Suppressor macrophage treated with lipopolysaccharide for 1 hour (primary cell): ENCODE results near the gene GKN1.

ENCODE experiments used
- DNase-seq, 3 donors: peaks; one replicate each; pipeline ENCODE4 v3.0.0-alpha.2; 2020 to 2022

Gene GKN1

DNA sequence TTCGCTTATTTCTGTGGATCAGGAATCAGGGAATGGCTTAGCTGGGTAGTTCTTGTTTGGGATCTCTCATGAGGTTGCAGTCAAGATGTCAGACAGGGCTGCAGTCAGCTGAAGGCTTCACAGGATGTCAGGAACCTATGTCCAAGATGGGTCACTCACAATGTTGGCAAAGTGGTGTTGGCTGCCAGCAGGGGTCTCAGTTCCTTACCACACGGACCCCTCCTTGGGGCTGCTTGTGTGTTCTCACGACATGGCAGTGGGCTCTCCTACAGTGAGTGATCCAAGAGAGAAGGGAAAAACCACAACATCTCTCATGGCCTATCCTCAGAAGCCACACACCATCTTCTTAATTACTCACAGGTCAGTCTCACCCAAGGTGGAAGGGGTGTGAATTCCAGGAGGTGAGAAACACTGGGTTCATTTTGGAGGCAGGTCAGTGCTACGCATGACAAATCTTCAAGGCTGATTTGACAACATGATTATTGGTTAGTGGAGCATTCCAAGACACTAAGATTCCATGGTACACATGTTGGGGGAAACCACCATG, 37.2 kb downstream of the GKN1 start:
- no peak for DNase-seq

DNA sequence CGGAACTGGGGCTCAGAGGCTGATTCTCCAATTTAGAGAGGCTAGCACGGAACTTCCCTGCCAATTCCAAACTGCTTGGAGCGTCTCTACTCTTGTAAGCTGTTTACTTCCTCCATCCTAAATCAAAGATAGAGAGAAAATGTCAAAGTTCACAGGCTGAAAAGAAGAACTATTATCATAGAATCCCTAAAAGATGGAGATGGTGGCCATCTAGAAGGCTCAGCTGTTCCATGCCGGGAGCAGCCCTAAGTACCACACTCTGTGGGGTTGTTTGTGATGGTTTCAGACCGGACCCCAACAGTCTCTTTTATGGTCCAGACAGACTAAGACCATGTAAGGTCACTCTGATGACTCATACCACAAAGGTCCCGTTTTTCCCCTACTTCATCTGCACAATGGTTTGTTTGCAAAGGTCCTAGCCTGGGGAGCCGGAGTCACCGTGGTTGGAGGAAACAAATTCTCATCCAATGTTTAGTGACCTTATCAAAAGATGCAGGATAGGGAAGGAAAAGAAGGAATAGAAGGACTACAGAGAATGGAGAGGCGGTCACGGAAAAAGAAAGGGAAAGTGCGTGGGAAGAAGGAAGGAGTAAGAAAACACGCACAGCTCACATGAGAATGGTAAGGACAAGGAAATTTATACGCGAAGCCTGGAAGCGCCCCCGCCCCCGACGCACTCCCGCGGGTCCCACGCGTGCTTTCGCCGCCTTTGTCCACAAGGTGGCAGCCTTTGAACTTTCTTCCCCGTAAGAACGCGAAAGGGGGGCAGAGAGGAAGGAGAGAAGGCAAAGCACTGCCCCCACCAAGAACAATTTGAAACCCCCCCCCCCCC, 38.1 kb downstream of the GKN1 start:
- peak; percentile 68 to 74 (median 71) for DNase-seq

DNA sequence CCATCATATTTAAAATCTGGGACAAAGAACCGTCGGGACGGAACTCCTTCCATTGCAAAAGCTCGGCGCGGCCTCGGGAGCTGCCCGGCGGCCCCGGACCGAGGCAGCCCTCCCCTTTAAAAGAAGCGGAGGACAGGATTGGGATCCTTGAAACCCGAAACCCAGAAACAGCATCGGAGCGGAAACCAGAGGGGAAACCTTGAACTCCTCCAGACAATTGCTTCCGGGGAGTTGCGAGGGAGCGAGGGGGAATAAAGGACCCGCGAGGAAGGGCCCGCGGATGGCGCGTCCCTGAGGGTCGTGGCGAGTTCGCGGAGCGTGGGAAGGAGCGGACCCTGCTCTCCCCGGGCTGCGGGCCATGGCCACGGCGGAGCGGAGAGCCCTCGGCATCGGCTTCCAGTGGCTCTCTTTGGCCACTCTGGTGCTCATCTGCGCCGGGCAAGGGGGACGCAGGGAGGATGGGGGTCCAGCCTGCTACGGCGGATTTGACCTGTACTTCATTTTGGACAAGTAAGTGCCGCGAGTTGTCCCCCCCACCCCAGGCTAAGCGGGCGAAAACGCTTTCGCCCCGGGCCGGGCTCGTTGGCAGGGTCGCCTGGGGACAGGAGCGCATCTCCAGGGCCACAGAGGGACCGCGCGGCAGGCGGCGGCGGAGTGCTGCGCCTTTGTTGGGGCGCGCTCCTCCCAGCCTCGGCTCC, 38.9 kb downstream of the GKN1 start, which contains the start of gene ANTXR1:
TSS of gene ANTXR1 (plus strand) at position 38 of the 698 bp plus-strand sequence. CDS start at position 359, 321 bp downstream.
- DNase-seq = peak in 2 of 3 donors; percentile 29 to 49

DNA sequence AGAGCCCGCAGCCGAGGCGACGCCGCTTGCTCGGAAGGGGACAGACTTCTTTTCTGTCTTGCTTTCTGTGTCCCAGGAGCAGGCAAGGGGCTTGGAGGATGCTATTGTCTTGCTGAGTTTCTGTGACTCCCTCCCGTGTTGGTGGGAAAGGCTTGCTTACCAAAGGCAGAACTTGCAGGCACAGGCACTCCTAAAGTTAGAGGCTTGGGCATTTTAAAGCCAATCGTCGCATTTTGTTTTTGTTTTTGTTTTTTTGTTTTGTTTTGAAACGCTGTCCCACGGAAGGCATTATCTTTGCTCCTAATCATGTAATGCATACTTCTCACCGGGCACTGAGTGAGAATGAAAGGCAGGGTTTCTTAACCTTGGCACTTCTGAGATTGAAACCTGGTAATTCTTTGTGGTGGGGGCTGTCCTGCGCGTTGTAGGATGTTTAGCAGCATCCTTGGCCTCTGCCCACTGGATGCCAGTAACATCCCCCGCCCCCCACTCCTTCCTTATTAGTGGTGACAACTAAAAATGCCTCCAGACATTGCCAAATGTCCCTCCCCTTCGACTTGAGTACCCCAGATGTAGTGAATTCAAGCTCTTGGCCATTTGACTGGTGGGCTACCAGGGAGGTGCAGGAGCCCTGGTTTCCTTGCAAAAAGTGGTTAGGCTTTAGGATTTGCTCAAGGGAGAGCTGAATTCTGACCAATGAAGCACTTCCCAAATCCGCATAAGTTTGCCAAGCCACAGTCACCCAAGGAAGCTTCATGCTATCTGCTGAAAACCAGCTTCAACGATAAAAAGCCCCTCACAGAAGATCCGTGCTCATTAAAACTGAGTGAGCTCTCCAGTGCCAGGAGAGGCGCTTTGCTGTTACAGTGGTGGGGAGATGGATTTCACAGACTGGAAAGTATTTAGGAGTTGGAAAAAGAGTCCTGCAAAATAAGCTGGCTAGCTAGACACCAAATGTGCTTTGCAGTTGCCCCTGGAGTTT, 39.7 kb downstream of the GKN1 start:
- peak in 1 of 3 donors; percentile 8 for DNase-seq

DNA sequence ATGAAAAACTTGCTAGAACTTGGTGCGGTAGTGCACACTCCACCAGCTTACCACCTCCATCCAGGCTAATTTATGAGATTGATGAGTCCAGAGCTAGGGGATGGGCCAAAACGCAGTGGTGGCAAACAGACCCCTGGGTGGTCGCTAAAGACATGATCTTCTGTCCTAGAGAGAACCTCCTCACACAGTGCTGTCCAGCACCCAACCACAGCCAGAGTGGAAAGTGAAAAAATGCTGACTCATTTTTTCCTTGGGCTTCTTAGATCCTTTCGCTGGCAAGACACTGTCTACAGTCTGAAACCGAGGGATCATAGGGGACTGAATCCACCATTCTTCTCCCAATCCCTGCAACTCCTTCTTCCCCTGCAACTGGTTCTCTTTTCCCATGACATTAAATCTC, 42.6 kb downstream of the GKN1 start:
- DNase-seq = no peak

DNA sequence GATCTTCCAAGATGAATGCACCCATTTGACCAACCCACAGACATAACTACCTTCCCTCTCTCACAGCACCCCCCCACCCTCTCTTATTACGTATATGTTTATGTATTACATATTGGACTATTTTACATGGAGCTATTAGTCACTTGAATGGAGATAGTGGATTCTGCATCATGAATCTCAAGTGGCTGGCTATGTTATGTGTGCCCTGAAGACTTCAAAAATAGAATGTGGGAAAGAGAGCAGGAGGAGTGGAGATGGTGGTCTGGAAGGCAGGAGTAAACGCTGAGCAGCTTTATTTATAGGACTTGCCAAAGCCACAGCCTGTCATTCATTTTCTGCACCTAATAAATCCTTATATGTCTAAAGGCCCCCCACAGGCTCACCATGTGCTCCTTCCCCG, 43.4 kb downstream of the GKN1 start:
- DNase-seq = no peak

DNA sequence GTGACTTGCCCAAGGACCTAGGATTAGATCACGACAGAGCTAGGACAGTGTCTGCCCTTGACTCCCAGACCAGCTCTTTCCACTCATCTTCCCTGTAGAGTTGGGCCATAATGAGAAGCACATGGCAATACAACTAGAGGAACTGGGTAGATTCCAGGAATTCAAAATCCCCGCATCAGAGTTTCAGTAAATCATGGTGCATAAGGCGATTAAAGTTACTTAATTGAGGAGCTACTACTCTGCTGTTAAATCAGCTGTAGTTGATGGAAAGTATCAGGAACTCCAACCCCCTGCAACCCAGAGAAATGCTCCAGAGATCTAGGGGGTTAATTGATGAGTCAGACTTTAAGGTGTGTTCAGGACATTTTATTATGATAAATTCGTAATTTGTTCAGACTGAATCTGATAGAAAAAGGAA, 44.3 kb downstream of the GKN1 start:
- peak in 1 of 3 donors; percentile 18 for DNase-seq

DNA sequence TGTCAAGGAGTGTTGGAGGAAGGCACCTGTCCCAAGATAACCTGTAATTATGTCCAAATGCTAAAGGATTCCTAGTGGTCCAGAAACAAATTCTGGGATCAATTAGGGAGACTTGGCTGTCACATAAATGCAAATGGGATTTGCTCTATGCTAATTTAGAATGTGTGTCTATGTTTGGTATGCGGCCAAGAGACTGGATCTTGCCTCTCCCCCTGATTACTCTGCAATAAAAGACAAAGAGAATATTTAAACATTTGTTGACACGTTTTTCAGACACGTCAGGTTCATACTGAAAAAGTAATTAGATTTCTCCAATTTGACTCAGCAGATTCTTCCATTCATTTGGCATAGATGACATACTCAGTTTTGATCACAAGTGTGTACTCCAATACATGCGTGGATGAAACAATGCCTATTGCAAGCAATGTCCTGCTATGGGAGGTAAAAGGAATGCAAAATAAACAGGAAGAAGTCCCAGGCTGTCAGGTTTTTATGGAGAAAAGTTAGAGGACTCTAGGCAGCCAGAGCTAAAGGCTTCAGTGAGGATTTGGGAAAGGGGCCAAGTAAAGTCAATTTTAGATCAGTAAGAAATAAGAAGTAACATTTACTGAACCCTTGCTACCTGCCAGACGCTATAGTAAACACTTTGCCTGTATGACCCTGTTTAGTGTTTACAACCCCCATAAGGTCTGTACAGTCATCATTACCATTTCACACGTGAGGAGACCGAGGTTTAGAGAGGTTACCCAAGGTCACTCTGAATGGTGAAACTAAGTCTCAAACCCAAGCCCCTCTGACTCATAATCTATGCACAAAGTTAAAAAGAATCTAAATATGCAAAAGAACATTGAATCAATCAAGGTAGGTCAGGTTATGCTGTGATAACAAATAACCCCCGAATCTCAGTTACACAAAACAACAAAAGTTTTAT, 46.3 kb downstream of the GKN1 start:
- no peak for DNase-seq

DNA sequence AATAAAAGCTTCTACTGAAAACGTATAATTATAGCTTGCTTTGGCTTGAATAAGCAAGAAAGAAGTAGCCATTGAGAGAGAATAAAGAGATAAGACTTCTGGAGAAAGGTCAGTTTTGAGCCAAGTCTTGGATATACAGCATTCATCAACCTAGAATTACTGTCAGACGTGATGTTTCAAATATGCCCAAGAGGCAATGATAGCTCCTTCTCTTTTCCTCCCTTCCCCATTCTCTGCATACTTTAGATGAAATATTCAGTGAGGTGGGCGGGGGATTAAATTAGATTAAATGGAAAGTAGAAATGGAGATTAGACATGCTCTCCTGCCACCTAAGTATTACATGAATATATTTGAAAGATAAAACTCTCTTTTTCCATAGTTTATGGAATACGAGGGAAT, 47.3 kb downstream of the GKN1 start:
- DNase-seq = no peak

DNA sequence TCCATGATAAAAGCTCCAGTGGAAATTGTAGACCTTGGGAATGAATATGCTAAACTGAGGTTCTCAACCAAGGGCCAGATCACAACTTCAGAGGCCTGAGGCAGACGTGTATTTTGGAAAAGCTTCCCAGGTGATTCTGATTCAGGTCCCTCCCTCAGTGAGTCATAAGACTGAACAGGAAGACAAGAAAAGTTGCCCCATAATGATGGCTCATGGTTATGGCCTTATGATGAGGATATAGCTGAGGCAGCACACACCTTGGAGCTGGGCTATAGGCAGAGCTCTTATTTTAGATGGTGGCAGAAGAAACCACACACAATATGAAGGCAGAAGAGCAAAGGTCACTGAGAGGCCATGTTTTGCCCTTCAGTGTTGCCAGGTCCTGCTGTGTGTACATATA, 48.1 kb downstream of the GKN1 start:
- no peak for DNase-seq

DNA sequence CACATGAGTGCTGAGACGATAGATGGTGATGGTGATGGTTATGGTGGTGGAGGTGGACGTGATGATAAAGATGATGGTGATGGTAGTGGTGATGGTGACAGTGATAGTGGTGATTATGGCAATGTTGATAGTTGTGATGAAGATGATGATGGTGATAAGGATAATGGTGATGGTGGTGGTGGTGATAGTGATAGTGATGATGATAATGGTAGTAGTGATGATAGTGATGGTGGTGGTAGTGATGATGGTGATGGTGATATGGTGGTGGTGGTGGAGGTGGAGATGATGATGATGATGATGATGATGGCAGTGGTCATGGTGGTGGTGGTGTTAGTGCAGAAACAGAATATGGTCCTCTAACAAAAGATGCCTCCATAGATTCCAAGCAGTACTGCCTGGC, 48.8 kb downstream of the GKN1 start:
- no peak for DNase-seq

DNA sequence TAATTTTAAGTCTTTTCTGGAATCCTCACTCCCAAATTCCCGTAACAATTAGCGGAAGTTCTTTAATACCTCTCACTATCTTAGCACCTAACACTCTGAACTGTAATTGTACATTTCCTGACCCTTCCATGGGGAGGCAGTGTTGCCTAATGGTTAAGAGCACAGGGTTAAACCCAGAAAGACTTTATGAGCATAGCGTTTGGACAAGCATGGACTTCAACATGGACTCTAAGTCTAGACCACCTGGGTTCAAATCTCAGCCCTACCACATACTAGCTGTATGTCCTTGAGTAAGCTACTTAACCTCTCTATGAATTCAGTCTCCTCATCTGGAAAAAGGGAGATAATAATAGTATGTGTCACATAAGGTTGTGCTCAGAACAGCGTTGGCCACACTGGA, 51.6 kb downstream of the GKN1 start:
- peak; percentile 78 to 89 (median 80) for DNase-seq

DNA sequence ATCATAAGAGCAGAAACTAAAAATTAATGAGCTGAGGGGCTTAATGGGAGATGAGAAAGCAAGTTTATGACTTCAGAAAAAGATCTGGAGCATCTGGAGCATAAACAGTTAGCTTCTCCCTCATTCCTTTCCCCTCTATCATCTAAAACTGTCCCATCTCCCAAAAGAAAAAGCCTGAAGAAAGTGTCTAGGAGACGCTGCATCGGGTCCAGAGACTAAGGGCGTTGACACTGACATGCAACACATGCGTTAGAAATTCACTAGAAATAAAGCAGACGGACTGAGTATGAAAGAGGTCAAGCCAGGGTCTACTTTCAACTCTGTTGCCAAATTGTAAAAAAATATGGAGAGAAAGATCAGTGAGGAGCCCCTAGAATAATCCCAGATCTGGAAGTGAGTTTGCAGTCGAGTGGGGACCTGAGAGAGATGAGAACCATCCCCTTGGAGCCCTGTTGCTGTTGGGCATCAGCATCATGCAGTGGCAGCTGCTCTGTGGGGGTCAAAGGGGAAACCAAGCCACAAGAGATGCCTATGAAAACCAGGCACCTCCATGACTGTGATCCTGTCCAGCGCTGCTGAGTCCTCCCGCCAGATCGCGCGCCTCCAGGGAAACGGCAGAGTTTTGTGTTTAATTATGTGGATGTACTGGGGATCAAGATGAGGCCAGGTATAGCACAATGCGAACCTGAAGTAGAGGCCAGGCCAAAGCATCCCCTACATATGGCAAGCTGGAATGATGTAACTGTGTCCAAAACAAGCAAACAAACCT, 52.4 kb downstream of the GKN1 start:
- no peak for DNase-seq
